ENCODE results near the gene KISS1.

The KISS1 gene

GRCh38 chr1:204217648-204218000, 21.3 kb upstream of the KISS1 start:
- no peaks in the 10 kb centered on the region for H3K27me3 ChIP-seq (replicated peaks; ENCODE audit: insufficient read depth, low read length)
- H3K4me3 ChIP-seq (ENCODE audit: low read length): no peak overlapping the region
- H3K27ac ChIP-seq (ENCODE audit: low read length): no peak overlapping the region
- no peaks in the 10 kb centered on the region for H3F3A ChIP-seq (ENCODE audit: insufficient read depth, low read length)
- no peak overlapping the region for H3K4me2 ChIP-seq (ENCODE audit: low read depth, low read length)
- H2AFZ ChIP-seq (ENCODE audit: low read length): no peak overlapping the region
- TF ChIP-seq EZH2 (optimal IDR thresholded peaks at IDR 0.05; ENCODE audit: low read depth, low read length) (no peak), EZH2phosphoT487 (IDR thresholded peaks at IDR 0.05; ENCODE audit: low read length) (no peak), CTCF (IDR thresholded peaks at IDR 0.05; ENCODE audit: low read length) (no peak)
- no peak overlapping the region for H3K9ac ChIP-seq (ENCODE audit: low read length)
- 0 out of 2 replicates have a peak, but pooled peaks cover 8% of the 10 kb centered on the region for H3K4me1 ChIP-seq (ENCODE audit: low read length)
- H3K79me2 ChIP-seq (ENCODE audit: low read length): no peaks in the 10 kb centered on the region
- DNase-seq: no peak
- no peaks in the 10 kb centered on the region for H3K9me2 ChIP-seq (replicated peaks; ENCODE audit: insufficient read depth, low read length)
- no peaks in the 10 kb centered on the region for H3K9me3 ChIP-seq (replicated peaks; ENCODE audit: insufficient read depth, low read length)
- H4K20me1 ChIP-seq (ENCODE audit: insufficient read depth, low read length): no peaks in the 10 kb centered on the region
- no peaks in the 10 kb centered on the region for H3K36me3 ChIP-seq (replicated peaks; ENCODE audit: insufficient read depth, low read length)

- Histone ChIP-seq H3K79me2 (ENCODE audit: low read length) (no peaks in the 10 kb centered on the region), H3K27ac (ENCODE audit: low read length) (no peak overlapping the region), H3K36me3 (replicated peaks; ENCODE audit: insufficient read depth, low read length) (no peaks in the 10 kb centered on the region), H3K9me2 (replicated peaks; ENCODE audit: insufficient read depth, low read length) (no peaks in the 10 kb centered on the region), H3K4me2 (ENCODE audit: low read depth, low read length) (no peak overlapping the region), H3K9me3 (replicated peaks; ENCODE audit: insufficient read depth, low read length) (no peaks in the 10 kb centered on the region), H4K20me1 (ENCODE audit: insufficient read depth, low read length) (no peaks in the 10 kb centered on the region), H3K4me1 (ENCODE audit: low read length) (0 out of 2 replicates have a peak, but pooled peaks cover 8% of the 10 kb centered on the region), H2AFZ (ENCODE audit: low read length) (no peak overlapping the region), H3F3A (ENCODE audit: insufficient read depth, low read length) (no peaks in the 10 kb centered on the region), H3K9ac (ENCODE audit: low read length) (no peak overlapping the region), H3K27me3 (replicated peaks; ENCODE audit: insufficient read depth, low read length) (no peaks in the 10 kb centered on the region), H3K4me3 (ENCODE audit: low read length) (no peak overlapping the region)
- DNase-seq: no peak
- TF ChIP-seq EZH2phosphoT487 (IDR thresholded peaks at IDR 0.05; ENCODE audit: low read length) (no peak), CTCF (IDR thresholded peaks at IDR 0.05; ENCODE audit: low read length) (no peak), EZH2 (optimal IDR thresholded peaks at IDR 0.05; ENCODE audit: low read depth, low read length) (no peak)
Measured at GRCh38 chr1:204216880-204217647, 20.8 kb upstream of the KISS1 start.

- Histone ChIP-seq H3K4me1 (ENCODE audit: low read length) (0 out of 2 replicates have a peak, but pooled peaks cover 8% of the 10 kb centered on the region), H3K79me2 (ENCODE audit: low read length) (no peaks in the 10 kb centered on the region), H2AFZ (ENCODE audit: low read length) (no peak overlapping the region), H3K27me3 (replicated peaks; ENCODE audit: insufficient read depth, low read length) (no peaks in the 10 kb centered on the region), H4K20me1 (ENCODE audit: insufficient read depth, low read length) (no peaks in the 10 kb centered on the region), H3K36me3 (replicated peaks; ENCODE audit: insufficient read depth, low read length) (no peaks in the 10 kb centered on the region), H3K4me2 (ENCODE audit: low read depth, low read length) (no peak overlapping the region), H3K27ac (ENCODE audit: low read length) (no peak overlapping the region), H3K4me3 (ENCODE audit: low read length) (no peak overlapping the region), H3K9me2 (replicated peaks; ENCODE audit: insufficient read depth, low read length) (no peaks in the 10 kb centered on the region), H3K9ac (ENCODE audit: low read length) (no peak overlapping the region), H3F3A (ENCODE audit: insufficient read depth, low read length) (no peaks in the 10 kb centered on the region), H3K9me3 (replicated peaks; ENCODE audit: insufficient read depth, low read length) (no peaks in the 10 kb centered on the region)
- no peak for DNase-seq
- no peak for TF ChIP-seq EZH2phosphoT487 (IDR thresholded peaks at IDR 0.05; ENCODE audit: low read length)
- TF ChIP-seq CTCF (IDR thresholded peaks at IDR 0.05; ENCODE audit: low read length): no peak
- TF ChIP-seq EZH2 (optimal IDR thresholded peaks at IDR 0.05; ENCODE audit: low read depth, low read length): no peak
Measured at GRCh38 chr1:204216236-204216635, 19.9 kb upstream of the KISS1 start.

All from MM.1S (cell line).